ENCODE data around the gene ATP6V1A. TPM values are rescaled to one million over a fixed set of nuclear protein-coding genes. Genes with fewer than 3 reads are reported as not detected.
A peak's percentile ranks its signal among the peaks of the same experiment; 100 is the strongest.

Gene ATP6V1A
- polyA plus RNA-seq, 1 of the 3 experiments (the other 2 are of a cell fraction), result 12.1 TPM

GRCh38 chr3:113831103-113831355 is 84.2 kb downstream of the ATP6V1A start:
- 0% methylated on average over 1 of the region's 1 CpG for WGBS (ENCODE audit: low lambda C conversion rate)
- no peaks in the 10 kb centered on the region for H4K20me1 ChIP-seq (ENCODE audit: insufficient read depth)
- no peak overlapping the region for H3K9ac ChIP-seq
- no peaks in the 10 kb centered on the region for H3K9me2 ChIP-seq
- H2AFZ ChIP-seq (ENCODE audit: low read depth), result no peak overlapping the region; the same call in 1 of the 2 replicates
- H3K36me3 ChIP-seq (replicated peaks in 1 of 2; ENCODE audit: control insufficient read depth in 1 of 2, insufficient read depth in 2 of 2, low read length in 1 of 2), result no peaks in the 10 kb centered on the region
- no peak for DNase-seq
- ChIA-PET POLR2A (no interaction called here), CTCF (no interaction called here)
- peaks cover 15% of the 10 kb centered on the region for H3F3A ChIP-seq (replicated peaks; ENCODE audit: insufficient read depth)
- no peaks in the 10 kb centered on the region for H3K79me2 ChIP-seq (ENCODE audit: insufficient read depth)
- H3K9me3 ChIP-seq, result peaks cover 6% of the 10 kb centered on the region; the same call in 1 of the 2 replicates
- H3K27ac ChIP-seq (ENCODE audit: low read depth in 2 of 2, low read length in 1 of 2), result peak overlapping the region in 1 of 2 experiments; percentile 73; a peak in 2 of 4 replicates
- H3K4me2 ChIP-seq, result 0 out of 2 replicates have a peak overlapping the region, but pooled peaks have one; percentile 13
- TF ChIP-seq EZH2phosphoT487 (IDR thresholded peaks at IDR 0.05; ENCODE audit: borderline replicate concordance, low read depth), result no peak
- TF ChIP-seq GABPA (IDR thresholded peaks at IDR 0.05; ENCODE audit: low read depth), result no peak
- no peak for TF ChIP-seq SIN3A (IDR thresholded peaks at IDR 0.05; ENCODE audit: borderline replicate concordance, low read depth, low read length)
- TF ChIP-seq GATA2 (CRISPR knock-in tag; IDR thresholded peaks at IDR 0.05), result no peak
- no peak for TF ChIP-seq NFIC (IDR thresholded peaks at IDR 0.05; ENCODE audit: borderline replicate concordance)
- no peak for TF ChIP-seq USF2 (IDR thresholded peaks at IDR 0.05; ENCODE audit: borderline replicate concordance, low read depth, low read length)
- no peak for TF ChIP-seq REST (IDR thresholded peaks at IDR 0.05; ENCODE audit: low read depth, low read length)
- no peak for TF ChIP-seq RCOR1 (IDR thresholded peaks at IDR 0.05; ENCODE audit: low read length)
- H3K27me3 ChIP-seq (ENCODE audit: insufficient read depth), result no peaks in the 10 kb centered on the region
- H3K4me1 ChIP-seq (ENCODE audit: control insufficient read depth in 1 of 2, insufficient read depth in 2 of 2, low read depth in 1 of 2, low read length in 1 of 2), result 0 out of 4 replicates have a peak, but pooled peaks cover 0 to 8% of the 10 kb centered on the region in 2 experiments
- no peak overlapping the region for H3K4me3 ChIP-seq (ENCODE audit: low read depth in 2 of 2, low read length in 1 of 2)

GRCh38 chr3:113832477-113833164 is 85.8 kb downstream of the ATP6V1A start:
- Histone ChIP-seq H3K27ac (ENCODE audit: low read depth in 2 of 2, low read length in 1 of 2) (no peak overlapping the region), H2AFZ (ENCODE audit: low read depth) (no peak overlapping the region), H3F3A (replicated peaks; ENCODE audit: insufficient read depth) (peaks cover 15% of the 10 kb centered on the region), H3K4me1 (ENCODE audit: control insufficient read depth in 1 of 2, insufficient read depth in 2 of 2, low read depth in 1 of 2, low read length in 1 of 2) (0 out of 4 replicates have a peak, but pooled peaks cover 0 to 8% of the 10 kb centered on the region in 2 experiments), H3K4me3 (ENCODE audit: low read depth in 2 of 2, low read length in 1 of 2) (no peak overlapping the region), H4K20me1 (ENCODE audit: insufficient read depth) (no peaks in the 10 kb centered on the region), H3K79me2 (ENCODE audit: insufficient read depth) (no peaks in the 10 kb centered on the region), H3K9me2 (no peaks in the 10 kb centered on the region), H3K9me3 (peaks cover 6% of the 10 kb centered on the region; the same call in 1 of the 2 replicates), H3K36me3 (replicated peaks in 1 of 2; ENCODE audit: control insufficient read depth in 1 of 2, insufficient read depth in 2 of 2, low read length in 1 of 2) (no peaks in the 10 kb centered on the region), H3K9ac (no peak overlapping the region), H3K4me2 (no peak overlapping the region), H3K27me3 (ENCODE audit: insufficient read depth) (no peaks in the 10 kb centered on the region)
- ChIA-PET CTCF (no interaction called here), POLR2A (no interaction called here)
- TF ChIP-seq ZBTB33 (IDR thresholded peaks at IDR 0.05; ENCODE audit: borderline replicate concordance, low read depth) (no peak), JUND (IDR thresholded peaks at IDR 0.05) (no peak), FOXJ3 (CRISPR knock-in tag; IDR thresholded peaks at IDR 0.05) (no peak), SIN3A (IDR thresholded peaks at IDR 0.05; ENCODE audit: borderline replicate concordance, low read depth, low read length) (no peak), NFIC (IDR thresholded peaks at IDR 0.05; ENCODE audit: borderline replicate concordance) (no peak), USF1 (IDR thresholded peaks at IDR 0.05; ENCODE audit: borderline replicate concordance, low read depth) (no peak), POLR2AphosphoS5 (IDR thresholded peaks at IDR 0.05; ENCODE audit: low read depth, low read length) (no peak), CHD2 (IDR thresholded peaks at IDR 0.05; ENCODE audit: low read length, partially characterized antibody) (no peak), FOSL2 (IDR thresholded peaks at IDR 0.05; ENCODE audit: borderline replicate concordance, low read depth) (no peak), ELF1 (IDR thresholded peaks at IDR 0.05) (no peak), MAX (IDR thresholded peaks at IDR 0.05; ENCODE audit: low read depth) (no peak), EP300 (IDR thresholded peaks at IDR 0.05; ENCODE audit: borderline replicate concordance in 1 of 2, low read depth in 1 of 2, low read length in 1 of 2) (no peak), GATA2 (CRISPR knock-in tag; IDR thresholded peaks at IDR 0.05) (no peak), RAD21 (IDR thresholded peaks at IDR 0.05; ENCODE audit: low read length) (no peak)
- DNase-seq, result no peak
- 88% methylated on average over 5 of the region's 5 CpGs for WGBS (ENCODE audit: low lambda C conversion rate)
